Panc1 (cell line): ENCODE data around the gene NMT1. TPM values are rescaled to one million over a fixed set of nuclear protein-coding genes. Genes with fewer than 3 reads are reported as not detected.

ENCODE experiments used
- ATAC-seq: fragments of 200-7000 bp; cut with Tn5 transposase; 2 replicates; pipeline ENCODE4 v1.9.1; 2020; ENCODE audit warnings: mild to moderate bottlenecking, moderate library complexity
- BruUV-seq: library from RNA; stranded (reverse); fragments of 400-500 nt; replicated peaks from 2 replicates; lab custom pipeline; 2021; lab: Mats Ljungman, UMichigan
- CTCF ChIA-PET: fragments of 300-600 bp; sonication (Branson Sonifier 250); formaldehyde crosslinking; loops from one replicate; lab custom pipeline; 2022; ENCODE audit warnings: antibody characterized with exemption; lab: Charles Lee
- POLR2A ChIA-PET: fragments of 300-600 bp; sonication (Branson Sonifier 250); formaldehyde crosslinking; loops from one replicate; lab custom pipeline; 2022; ENCODE audit warnings: antibody characterized with exemption; lab: Charles Lee
- DNase-seq: peaks from one replicate; pipeline ENCODE4 v3.0.0-alpha.2; 2010; ENCODE audit warnings: low read depth, low spot score
- H3K27ac ChIP-seq: 2 replicates; pipeline ENCODE4 v1.5.1; 2011; ENCODE audit warnings: mild to moderate bottlenecking, low read length, inconsistent platforms
- H3K27me3 ChIP-seq: fragments of 200-500 bp; sonication (Bioruptor generic); 2 replicates; pipeline ENCODE4 v1.6.0; 2014; ENCODE audit warnings: low read length, inconsistent platforms; ENCODE audit not compliant: control insufficient read depth, insufficient read depth
- H3K36me3 ChIP-seq: fragments of 200-500 bp; sonication (Bioruptor generic); 2 replicates; pipeline ENCODE4 v1.5.1; 2014; ENCODE audit warnings: inconsistent platforms, mild to moderate bottlenecking, low read length, moderate library complexity; ENCODE audit not compliant: control insufficient read depth, insufficient read depth
- H3K4me1 ChIP-seq: 2 replicates; pipeline ENCODE4 v1.5.1; 2011; ENCODE audit warnings: inconsistent platforms, mild to moderate bottlenecking, low read length, moderate library complexity; ENCODE audit not compliant: control insufficient read depth, insufficient read depth
- H3K4me3 ChIP-seq, 2 experiments: 2 replicates each; pipeline ENCODE4 v1.5.1; 2011 to 2012; ENCODE audit warnings: low read depth in 2 of 2, low read length in 2 of 2, mild to moderate bottlenecking in 2 of 2, inconsistent platforms in 1 of 2, moderate library complexity in 1 of 2
- H3K9me3 ChIP-seq: fragments of 200-500 bp; sonication (Bioruptor generic); 2 replicates; pipeline ENCODE4 v1.5.1; 2014; ENCODE audit warnings: low read depth, mild to moderate bottlenecking, inconsistent platforms, low read length, moderate library complexity; ENCODE audit not compliant: control insufficient read depth, insufficient read depth
- POLR2AphosphoS5 ChIP-seq: IDR thresholded peaks from 2 replicates; pipeline ENCODE4 v1.6.1; 2012; ENCODE audit warnings: mild to moderate bottlenecking, low read depth, low read length, moderate library complexity
- SIN3A ChIP-seq: IDR thresholded peaks from 2 replicates; pipeline ENCODE4 v1.6.1; 2012; ENCODE audit warnings: low read depth, mild to moderate bottlenecking, low read length, moderate library complexity, borderline replicate concordance; ENCODE audit not compliant: insufficient read depth
- TCF7L2 ChIP-seq: IDR thresholded peaks from 2 replicates; pipeline ENCODE4 v1.6.1; 2011; ENCODE audit warnings: mild to moderate bottlenecking, low read depth, low read length, inconsistent platforms
- in situ Hi-C: cut with HindIII; loops from 2 replicates; pipeline ENCODE4 v1.10.0; 2016; ENCODE audit warnings: low sequenced_read_pairs, low pct_unique_long_range_greater_than_20kb
- intact Hi-C: fragments of 100-400 bp; cut with micrococcal nuclease; formaldehyde crosslinking; loops from one replicate; pipeline ENCODE4 v1.10.0; 2022; ENCODE audit not compliant: unreplicated experiment
- total RNA-seq: library from RNA; stranded (reverse); gene quantifications from one replicate; pipeline ENCODE4 v1.2.1, GENCODE V29; 2021; ENCODE audit not compliant: unreplicated experiment
- TF ChIP-seq, protein P1 (sequence below): fragments of 450-650 bp; IDR thresholded peaks from 2 replicates; pipeline ENCODE4 v1.5.1; 2017; ENCODE audit warnings: mild to moderate bottlenecking
- TF ChIP-seq, protein P2 (sequence below), 2 experiments: IDR thresholded peaks; 2 replicates each; pipeline ENCODE4 v1.6.1; 2011 to 2012; ENCODE audit warnings: low read depth in 2 of 2, control low read depth in 1 of 2, low read length in 1 of 2, mild to moderate bottlenecking in 1 of 2, moderate library complexity in 1 of 2; ENCODE audit not compliant: insufficient read depth in 1 of 2

The NMT1 gene
- total RNA-seq, 1 experiment from 2014 or later: 105 TPM

DNA sequence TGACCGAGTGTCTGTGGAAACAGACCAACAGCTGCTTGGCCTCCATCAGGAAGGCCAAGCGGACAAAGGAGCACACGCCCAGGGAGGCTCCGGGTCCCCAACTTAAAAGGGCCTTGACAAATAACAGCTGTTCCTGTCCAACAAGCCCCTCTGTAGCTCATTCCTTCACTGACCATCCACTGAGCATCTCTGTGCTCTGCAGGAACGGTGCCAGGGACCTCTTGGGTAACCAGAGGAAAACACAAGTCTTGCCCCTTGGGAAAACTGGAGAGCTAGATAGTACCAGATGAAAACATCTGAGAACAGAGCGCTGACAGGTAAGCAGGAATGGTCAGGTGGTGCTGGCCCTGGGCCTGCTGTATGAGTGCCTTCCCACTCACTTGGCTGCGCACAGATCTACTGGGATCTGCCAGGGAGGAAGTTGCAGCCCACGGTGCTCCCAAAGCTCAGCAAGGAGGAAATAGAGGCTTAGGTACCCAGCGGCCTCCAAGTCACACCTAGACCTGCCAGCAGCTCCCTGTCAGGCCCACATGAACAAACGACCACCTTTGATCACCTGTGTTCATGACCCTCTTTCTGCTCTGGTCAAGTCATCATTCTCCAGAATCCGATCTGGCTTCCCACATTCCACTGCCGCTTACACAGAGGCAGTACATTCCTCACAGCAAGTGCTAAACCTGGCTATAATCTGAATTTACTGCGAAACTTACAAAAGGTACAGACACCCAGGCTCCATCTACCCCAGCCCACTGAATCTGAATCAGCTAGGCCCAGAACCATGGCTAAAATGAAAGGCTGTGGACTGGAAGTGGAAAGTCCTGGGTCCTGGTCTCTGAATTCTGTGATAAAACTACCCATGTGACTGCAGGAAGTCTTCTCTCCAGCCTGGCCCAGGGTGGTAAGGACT, 22.1 kb upstream of the NMT1 start:
- DNase-seq (no peak), ATAC-seq (no peak)
- no TSS peak for BruUV-seq
- TF ChIP-seq, protein P1, sequence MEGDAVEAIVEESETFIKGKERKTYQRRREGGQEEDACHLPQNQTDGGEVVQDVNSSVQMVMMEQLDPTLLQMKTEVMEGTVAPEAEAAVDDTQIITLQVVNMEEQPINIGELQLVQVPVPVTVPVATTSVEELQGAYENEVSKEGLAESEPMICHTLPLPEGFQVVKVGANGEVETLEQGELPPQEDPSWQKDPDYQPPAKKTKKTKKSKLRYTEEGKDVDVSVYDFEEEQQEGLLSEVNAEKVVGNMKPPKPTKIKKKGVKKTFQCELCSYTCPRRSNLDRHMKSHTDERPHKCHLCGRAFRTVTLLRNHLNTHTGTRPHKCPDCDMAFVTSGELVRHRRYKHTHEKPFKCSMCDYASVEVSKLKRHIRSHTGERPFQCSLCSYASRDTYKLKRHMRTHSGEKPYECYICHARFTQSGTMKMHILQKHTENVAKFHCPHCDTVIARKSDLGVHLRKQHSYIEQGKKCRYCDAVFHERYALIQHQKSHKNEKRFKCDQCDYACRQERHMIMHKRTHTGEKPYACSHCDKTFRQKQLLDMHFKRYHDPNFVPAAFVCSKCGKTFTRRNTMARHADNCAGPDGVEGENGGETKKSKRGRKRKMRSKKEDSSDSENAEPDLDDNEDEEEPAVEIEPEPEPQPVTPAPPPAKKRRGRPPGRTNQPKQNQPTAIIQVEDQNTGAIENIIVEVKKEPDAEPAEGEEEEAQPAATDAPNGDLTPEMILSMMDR: no peak
- no peak overlapping the region for H3K27ac ChIP-seq
- H3K27me3 ChIP-seq: no peaks in the 10 kb centered on the region
- CTCF ChIA-PET: interaction anchor here (0.6 kb wide), 1 partner anchor 32 kb away, joined by 3 read pairs; no protein-coding TSS in a partner anchor
- intact Hi-C loops: no loop called here
- no peaks in the 10 kb centered on the region for H3K9me3 ChIP-seq
- no peak overlapping the region for H3K4me3 ChIP-seq
- no peaks in the 10 kb centered on the region for H3K36me3 ChIP-seq
- POLR2A ChIA-PET: interaction anchor here (0.6 kb wide), 2 partner anchors 10 to 147 kb away, joined by 4 to 6 read pairs; no protein-coding TSS in a partner anchor
- in situ Hi-C loops: no loop called here
- no peaks in the 10 kb centered on the region; the same call in 1 of the 2 replicates for H3K4me1 ChIP-seq

DNA sequence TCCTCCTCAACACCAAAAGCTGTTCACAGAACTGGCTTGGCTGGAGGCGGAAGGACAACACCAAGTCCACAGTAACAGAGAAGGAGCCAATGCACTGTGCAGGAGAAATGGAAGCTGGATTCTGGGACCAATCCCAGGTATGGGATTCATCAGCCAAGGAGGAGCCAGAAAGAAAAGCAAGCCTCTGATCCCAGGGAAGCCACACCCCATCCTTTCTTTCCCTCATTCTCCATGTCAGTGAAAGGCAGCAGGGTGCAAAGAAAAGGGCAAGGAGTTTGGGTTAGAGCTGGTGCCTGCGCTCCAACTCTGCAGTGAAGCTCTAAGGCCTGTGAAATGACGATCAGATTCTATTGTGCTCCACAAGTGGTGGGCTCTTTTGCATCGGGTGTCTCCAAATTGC, 20.7 kb upstream of the NMT1 start:
- CTCF ChIA-PET: no interaction called here
- ATAC-seq: no peak
- H3K27ac ChIP-seq: no peak overlapping the region
- TF ChIP-seq POLR2AphosphoS5: no peak
- TF ChIP-seq SIN3A: no peak
- TF ChIP-seq TCF7L2: no peak
- TF ChIP-seq, protein P1: no peak
- TF ChIP-seq, protein P2, sequence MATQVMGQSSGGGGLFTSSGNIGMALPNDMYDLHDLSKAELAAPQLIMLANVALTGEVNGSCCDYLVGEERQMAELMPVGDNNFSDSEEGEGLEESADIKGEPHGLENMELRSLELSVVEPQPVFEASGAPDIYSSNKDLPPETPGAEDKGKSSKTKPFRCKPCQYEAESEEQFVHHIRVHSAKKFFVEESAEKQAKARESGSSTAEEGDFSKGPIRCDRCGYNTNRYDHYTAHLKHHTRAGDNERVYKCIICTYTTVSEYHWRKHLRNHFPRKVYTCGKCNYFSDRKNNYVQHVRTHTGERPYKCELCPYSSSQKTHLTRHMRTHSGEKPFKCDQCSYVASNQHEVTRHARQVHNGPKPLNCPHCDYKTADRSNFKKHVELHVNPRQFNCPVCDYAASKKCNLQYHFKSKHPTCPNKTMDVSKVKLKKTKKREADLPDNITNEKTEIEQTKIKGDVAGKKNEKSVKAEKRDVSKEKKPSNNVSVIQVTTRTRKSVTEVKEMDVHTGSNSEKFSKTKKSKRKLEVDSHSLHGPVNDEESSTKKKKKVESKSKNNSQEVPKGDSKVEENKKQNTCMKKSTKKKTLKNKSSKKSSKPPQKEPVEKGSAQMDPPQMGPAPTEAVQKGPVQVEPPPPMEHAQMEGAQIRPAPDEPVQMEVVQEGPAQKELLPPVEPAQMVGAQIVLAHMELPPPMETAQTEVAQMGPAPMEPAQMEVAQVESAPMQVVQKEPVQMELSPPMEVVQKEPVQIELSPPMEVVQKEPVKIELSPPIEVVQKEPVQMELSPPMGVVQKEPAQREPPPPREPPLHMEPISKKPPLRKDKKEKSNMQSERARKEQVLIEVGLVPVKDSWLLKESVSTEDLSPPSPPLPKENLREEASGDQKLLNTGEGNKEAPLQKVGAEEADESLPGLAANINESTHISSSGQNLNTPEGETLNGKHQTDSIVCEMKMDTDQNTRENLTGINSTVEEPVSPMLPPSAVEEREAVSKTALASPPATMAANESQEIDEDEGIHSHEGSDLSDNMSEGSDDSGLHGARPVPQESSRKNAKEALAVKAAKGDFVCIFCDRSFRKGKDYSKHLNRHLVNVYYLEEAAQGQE (IDR thresholded peaks at IDR 0.05; ENCODE audit: insufficient read depth in 1 of 2, low read depth in 2 of 2, low read length in 1 of 2): no peak
- H3K27me3 ChIP-seq: no peaks in the 10 kb centered on the region
- intact Hi-C loops: no loop called here
- POLR2A ChIA-PET: interaction anchor here (0.6 kb wide), 1 partner anchor 9 kb away, joined by 5 read pairs; no protein-coding TSS in a partner anchor
- in situ Hi-C loops: no loop called here
- no peaks in the 10 kb centered on the region for H3K36me3 ChIP-seq
- H3K4me3 ChIP-seq: no peak overlapping the region
- BruUV-seq: no TSS peak
- DNase-seq: no peak
- no peaks in the 10 kb centered on the region for H3K9me3 ChIP-seq
- H3K4me1 ChIP-seq: no peaks in the 10 kb centered on the region; the same call in 1 of the 2 replicates
